ENCODE results near the gene MVB12B. TPM values are rescaled to one million over a fixed set of nuclear protein-coding genes. Genes with fewer than 3 reads are reported as not detected.

MVB12B gene
- total RNA-seq, 4 donors from 2014 or later: 7.9 to 28.9 (median 14.4) TPM

- TF ChIP-seq CTCF (IDR thresholded peaks at IDR 0.05): no peak
- TF ChIP-seq POLR2A (IDR thresholded peaks at IDR 0.05): no peak
- no peaks in the 10 kb centered on the region for H3K9me3 ChIP-seq
- no peak overlapping the region for H3K4me3 ChIP-seq
- H3K27ac ChIP-seq: no peak overlapping the region
- no peak for DNase-seq
- peaks cover 0 to 7% (median 0%) of the 10 kb centered on the region in 3 donors for H3K36me3 ChIP-seq
- peaks cover 0 to 2% (median 0%) of the 10 kb centered on the region in 4 donors for H3K4me1 ChIP-seq
- no peaks in the 10 kb centered on the region for H3K27me3 ChIP-seq
Observed at GRCh38 chr9:126406075-126406667, 79.5 kb downstream of the MVB12B start.

- DNase-seq: no peak
- H3K27ac ChIP-seq: no peak overlapping the region
- no peaks in the 10 kb centered on the region for H3K27me3 ChIP-seq
Observed at GRCh38 chr9:126407114-126407870, 80.7 kb downstream of the MVB12B start.

GRCh38 chr9:126408004-126408403, 81.4 kb downstream of the MVB12B start:
- DNase-seq: no peak
- Histone ChIP-seq H3K9me3 (no peaks in the 10 kb centered on the region), H3K27me3 (no peaks in the 10 kb centered on the region), H3K4me3 (no peak overlapping the region), H3K36me3 (peaks cover 0 to 4% (median 0%) of the 10 kb centered on the region in 3 donors), H3K4me1 (peaks cover 0 to 12% (median 0%) of the 10 kb centered on the region in 4 donors), H3K27ac (no peak overlapping the region)
- TF ChIP-seq CTCF (IDR thresholded peaks at IDR 0.05) (no peak), POLR2A (IDR thresholded peaks at IDR 0.05) (no peak)

More at GRCh38 chr9:126407114-126407870, 80.7 kb downstream of the MVB12B start:
- Histone ChIP-seq H3K4me1 (peaks cover 0 to 10% (median 0%) of the 10 kb centered on the region in 4 donors), H3K4me3 (no peak overlapping the region), H3K36me3 (peaks cover 0 to 7% (median 0%) of the 10 kb centered on the region in 3 donors), H3K9me3 (no peaks in the 10 kb centered on the region)
- TF ChIP-seq POLR2A (IDR thresholded peaks at IDR 0.05) (no peak), CTCF (IDR thresholded peaks at IDR 0.05) (no peak)

GRCh38 chr9:126410229-126410628, 83.6 kb downstream of the MVB12B start:
- Histone ChIP-seq H3K36me3 (peaks cover 0 to 3% (median 0%) of the 10 kb centered on the region in 3 donors), H3K4me3 (no peak overlapping the region), H3K9me3 (no peaks in the 10 kb centered on the region), H3K4me1 (peaks cover 0 to 12% (median 0%) of the 10 kb centered on the region in 4 donors), H3K27me3 (no peaks in the 10 kb centered on the region), H3K27ac (no peak overlapping the region)
- TF ChIP-seq POLR2A (IDR thresholded peaks at IDR 0.05) (no peak), CTCF (IDR thresholded peaks at IDR 0.05) (no peak)
- DNase-seq: no peak

- Histone ChIP-seq H3K4me3 (peak overlapping the region in 1 of 4 donors; percentile 21), H3K4me1 (peaks cover 0 to 12% (median 0%) of the 10 kb centered on the region in 4 donors), H3K36me3 (peaks cover 0 to 3% (median 0%) of the 10 kb centered on the region in 3 donors), H3K9me3 (no peaks in the 10 kb centered on the region), H3K27me3 (no peaks in the 10 kb centered on the region), H3K27ac (peak overlapping the region; percentile 4 to 66 (median 56))
- TF ChIP-seq POLR2A (IDR thresholded peaks at IDR 0.05) (no peak), CTCF (IDR thresholded peaks at IDR 0.05) (no peak)
- no peak for DNase-seq
Observed at GRCh38 chr9:126411225-126411947, 84.8 kb downstream of the MVB12B start.

All from Peyer's patch (tissue), 4 donors.